GM20431 (cell line): Measurements from ENCODE around the gene KTN1.

Experiments used
- in situ Hi-C: fragments of 300-500 bp; cut with MseI, MboI; formaldehyde crosslinking; loops from one replicate; pipeline ENCODE4 v1.15.0; 2020; ENCODE audit warnings: low sequenced_read_pairs; ENCODE audit not compliant: unreplicated experiment

The KTN1 gene

GRCh38 chr14:55707365-55707804 lies 127.4 kb downstream of the KTN1 start:
- in situ Hi-C loops, result no loop called here

- in situ Hi-C loops, result no loop called here
Measured at GRCh38 chr14:55710506-55711041, 130.6 kb downstream of the KTN1 start.

GRCh38 chr14:55711175-55711811 lies 131.3 kb downstream of the KTN1 start:
- in situ Hi-C loops, result no loop called here

- in situ Hi-C loops, result no loop called here
Measured at GRCh38 chr14:55712491-55712890, 132.5 kb downstream of the KTN1 start.

GRCh38 chr14:55713486-55713885 lies 133.5 kb downstream of the KTN1 start:
- in situ Hi-C loops, result no loop called here

- in situ Hi-C loops, result no loop called here
Measured at GRCh38 chr14:55715889-55716288, 135.9 kb downstream of the KTN1 start.

GRCh38 chr14:55717621-55718020 lies 137.6 kb downstream of the KTN1 start:
- in situ Hi-C loops, result no loop called here

- in situ Hi-C loops, result no loop called here
Measured at GRCh38 chr14:55718551-55718950, 138.5 kb downstream of the KTN1 start.

- in situ Hi-C loops, result no loop called here
Measured at GRCh38 chr14:55720796-55721195, 140.8 kb downstream of the KTN1 start.

- in situ Hi-C loops, result no loop called here
Measured at GRCh38 chr14:55721353-55721752, 141.3 kb downstream of the KTN1 start.

- in situ Hi-C loops, result no loop called here
Measured at GRCh38 chr14:55722054-55722453, 142.0 kb downstream of the KTN1 start.

- in situ Hi-C loops, result loop anchor here (25.0 kb wide), 1 partner anchor 613 kb away; no protein-coding TSS in a partner anchor
Measured at GRCh38 chr14:55724736-55725135, 144.7 kb downstream of the KTN1 start.

GRCh38 chr14:55730592-55731310 lies 150.7 kb downstream of the KTN1 start:
- in situ Hi-C loops, result loop anchor here (25.0 kb wide), 1 partner anchor 607 kb away; no protein-coding TSS in a partner anchor

GRCh38 chr14:55731311-55731872 lies 151.4 kb downstream of the KTN1 start:
- in situ Hi-C loops, result loop anchor here (25.0 kb wide), 1 partner anchor 606 kb away; no protein-coding TSS in a partner anchor

- in situ Hi-C loops, result loop anchor here (25.0 kb wide), 1 partner anchor 605 kb away; no protein-coding TSS in a partner anchor
Measured at GRCh38 chr14:55731881-55732498, 152.0 kb downstream of the KTN1 start.

GRCh38 chr14:55733599-55733998 lies 153.6 kb downstream of the KTN1 start:
- in situ Hi-C loops, result loop anchor here (25.0 kb wide), 1 partner anchor 604 kb away; no protein-coding TSS in a partner anchor
